ENCODE measurements around the gene ZNF423.

- TF ChIP-seq CTCF (IDR thresholded peaks at IDR 0.05), result no peak
- no peak for TF ChIP-seq POLR2A (IDR thresholded peaks at IDR 0.05)
Observed at GRCh38 chr16:49467540-49468372, 388.2 kb downstream of the ZNF423 start.

Measured in lower leg skin (tissue), 3 donors.